Activated T-cell treated with anti-CD3 and anti-CD28 coated beads, Interleukin-2, amount 50 U/mL, for 4 hours (primary cell): ENCODE data around the gene LRCOL1. TPM values are rescaled to one million over a fixed set of nuclear protein-coding genes. Genes with fewer than 3 reads are reported as not detected.

Source experiments
- ATAC-seq, 2 donors: fragments of 200-7000 bp; cut with Tn5 transposase; one replicate each; pipeline ENCODE4 v1.10.0; 2021
- DNase-seq: peaks from one replicate; pipeline ENCODE4 v3.0.0-alpha.2; 2020
- H3K27me3 Mint-ChIP-seq: one replicate; pipeline ENCODE4 v1.8.0; 2021; ENCODE audit warnings: low read depth, mixed read lengths
- H3K36me3 Mint-ChIP-seq: one replicate; pipeline ENCODE4 v1.8.0; 2022; ENCODE audit warnings: mixed read lengths; ENCODE audit not compliant: insufficient read depth
- H3K4me1 Mint-ChIP-seq: one replicate; pipeline ENCODE4 v1.8.0; 2021; ENCODE audit warnings: low read depth, mixed read lengths
- H3K4me3 Mint-ChIP-seq: one replicate; pipeline ENCODE4 v1.8.0; 2021; ENCODE audit warnings: mild to moderate bottlenecking, moderate library complexity, mixed read lengths
- H3K9me3 Mint-ChIP-seq: one replicate; pipeline ENCODE4 v1.8.0; 2021; ENCODE audit warnings: mixed read lengths
- total RNA-seq, 3 donors: library from RNA; stranded (reverse); gene quantifications; one replicate each; pipeline ENCODE4 v1.2.1, GENCODE V29; 2021

The LRCOL1 gene
- total RNA-seq, 3 donors from 2014 or later: not detected

- ATAC-seq (no peak), DNase-seq (no peak)
- Mint-ChIP-seq H3K9me3 (no peaks in the 10 kb centered on the region), H3K27me3 (no peaks in the 10 kb centered on the region), H3K4me1 (no peaks in the 10 kb centered on the region), H3K4me3 (no peak overlapping the region), H3K36me3 (peaks cover 30% of the 10 kb centered on the region)
These were observed 31.6 kb upstream of the LRCOL1 start for GRCh38 chr12:132641811-132642650.

- no peaks in the 10 kb centered on the region for H3K9me3 Mint-ChIP-seq
- H3K27me3 Mint-ChIP-seq: no peaks in the 10 kb centered on the region
- no peaks in the 10 kb centered on the region for H3K4me1 Mint-ChIP-seq
- peaks cover 27% of the 10 kb centered on the region for H3K36me3 Mint-ChIP-seq
- DNase-seq (no peak), ATAC-seq (no peak)
- no peak overlapping the region for H3K4me3 Mint-ChIP-seq
These were observed 30.6 kb upstream of the LRCOL1 start for GRCh38 chr12:132640936-132641335.

GRCh38 chr12:132639956-132640520, 29.7 kb upstream of the LRCOL1 start:
- no peak overlapping the region for H3K4me3 Mint-ChIP-seq
- H3K4me1 Mint-ChIP-seq: no peaks in the 10 kb centered on the region
- DNase-seq: no peak
- ATAC-seq: no peak
- H3K27me3 Mint-ChIP-seq: no peaks in the 10 kb centered on the region
- peaks cover 29% of the 10 kb centered on the region for H3K36me3 Mint-ChIP-seq
- no peaks in the 10 kb centered on the region for H3K9me3 Mint-ChIP-seq

GRCh38 chr12:132638541-132639408, 28.4 kb upstream of the LRCOL1 start:
- DNase-seq: no peak
- H3K36me3 Mint-ChIP-seq: peaks cover 33% of the 10 kb centered on the region
- H3K9me3 Mint-ChIP-seq: no peaks in the 10 kb centered on the region
- no peak for ATAC-seq
- H3K4me1 Mint-ChIP-seq: no peaks in the 10 kb centered on the region
- H3K4me3 Mint-ChIP-seq: no peak overlapping the region
- no peaks in the 10 kb centered on the region for H3K27me3 Mint-ChIP-seq

GRCh38 chr12:132637811-132638210, 27.4 kb upstream of the LRCOL1 start:
- H3K4me1 Mint-ChIP-seq: no peaks in the 10 kb centered on the region
- H3K4me3 Mint-ChIP-seq: no peak overlapping the region
- DNase-seq (no peak), ATAC-seq (no peak)
- no peaks in the 10 kb centered on the region for H3K9me3 Mint-ChIP-seq
- H3K36me3 Mint-ChIP-seq: peaks cover 32% of the 10 kb centered on the region
- H3K27me3 Mint-ChIP-seq: no peaks in the 10 kb centered on the region

- no peak for ATAC-seq
- no peaks in the 10 kb centered on the region for H3K27me3 Mint-ChIP-seq
- no peaks in the 10 kb centered on the region for H3K4me1 Mint-ChIP-seq
- no peak for DNase-seq
- H3K4me3 Mint-ChIP-seq: no peak overlapping the region
- peaks cover 40% of the 10 kb centered on the region for H3K36me3 Mint-ChIP-seq
- no peaks in the 10 kb centered on the region for H3K9me3 Mint-ChIP-seq
These were observed 24.9 kb upstream of the LRCOL1 start for GRCh38 chr12:132635076-132635955.

GRCh38 chr12:132634411-132634990, 24.1 kb upstream of the LRCOL1 start:
- H3K36me3 Mint-ChIP-seq: peaks cover 47% of the 10 kb centered on the region
- no peak overlapping the region for H3K4me3 Mint-ChIP-seq
- H3K9me3 Mint-ChIP-seq: no peaks in the 10 kb centered on the region
- no peaks in the 10 kb centered on the region for H3K27me3 Mint-ChIP-seq
- no peak for ATAC-seq
- DNase-seq: no peak
- no peaks in the 10 kb centered on the region for H3K4me1 Mint-ChIP-seq

- no peaks in the 10 kb centered on the region for H3K27me3 Mint-ChIP-seq
- no peaks in the 10 kb centered on the region for H3K9me3 Mint-ChIP-seq
- ATAC-seq (no peak), DNase-seq (no peak)
- peaks cover 52% of the 10 kb centered on the region for H3K36me3 Mint-ChIP-seq
- H3K4me3 Mint-ChIP-seq: no peak overlapping the region
- no peaks in the 10 kb centered on the region for H3K4me1 Mint-ChIP-seq
These were observed 23.5 kb upstream of the LRCOL1 start for GRCh38 chr12:132633901-132634300.

- Mint-ChIP-seq H3K4me1 (no peaks in the 10 kb centered on the region), H3K4me3 (no peak overlapping the region), H3K9me3 (no peaks in the 10 kb centered on the region), H3K36me3 (peaks cover 53% of the 10 kb centered on the region), H3K27me3 (no peaks in the 10 kb centered on the region)
- DNase-seq (no peak), ATAC-seq (no peak)
These were observed 23.0 kb upstream of the LRCOL1 start for GRCh38 chr12:132633398-132633797.

- Mint-ChIP-seq H3K27me3 (no peaks in the 10 kb centered on the region), H3K4me1 (no peaks in the 10 kb centered on the region), H3K9me3 (no peaks in the 10 kb centered on the region), H3K4me3 (no peak overlapping the region), H3K36me3 (peaks cover 47% of the 10 kb centered on the region)
- no peak for DNase-seq
- no peak for ATAC-seq
These were observed 22.3 kb upstream of the LRCOL1 start for GRCh38 chr12:132632521-132633228.

GRCh38 chr12:132631666-132632065, 21.3 kb upstream of the LRCOL1 start:
- no peak for ATAC-seq
- no peaks in the 10 kb centered on the region for H3K9me3 Mint-ChIP-seq
- DNase-seq: no peak
- H3K36me3 Mint-ChIP-seq: peaks cover 41% of the 10 kb centered on the region
- no peaks in the 10 kb centered on the region for H3K27me3 Mint-ChIP-seq
- H3K4me1 Mint-ChIP-seq: no peaks in the 10 kb centered on the region
- no peak overlapping the region for H3K4me3 Mint-ChIP-seq

GRCh38 chr12:132630672-132631071, 20.3 kb upstream of the LRCOL1 start:
- ATAC-seq (no peak), DNase-seq (no peak)
- Mint-ChIP-seq H3K4me3 (no peak overlapping the region), H3K9me3 (no peaks in the 10 kb centered on the region), H3K36me3 (peaks cover 41% of the 10 kb centered on the region), H3K27me3 (no peaks in the 10 kb centered on the region), H3K4me1 (no peaks in the 10 kb centered on the region)

GRCh38 chr12:132629330-132629729, 18.9 kb upstream of the LRCOL1 start:
- ATAC-seq: no peak

More at GRCh38 chr12:132629330-132629729, 18.9 kb upstream of the LRCOL1 start:
- H3K4me3 Mint-ChIP-seq: no peak overlapping the region
- no peaks in the 10 kb centered on the region for H3K4me1 Mint-ChIP-seq
- peaks cover 38% of the 10 kb centered on the region for H3K36me3 Mint-ChIP-seq
- no peak for DNase-seq
- H3K27me3 Mint-ChIP-seq: no peaks in the 10 kb centered on the region
- no peaks in the 10 kb centered on the region for H3K9me3 Mint-ChIP-seq
